ENCODE measurements around the gene SOX1.

The SOX1 gene

GRCh38 chr13:112055915-112056269 lies 11.1 kb upstream of the SOX1 start:
- Histone ChIP-seq H3K27me3 (ENCODE audit: insufficient read depth, poor library complexity, severe bottlenecking) (peaks cover 100% of the 10 kb centered on the region), H3K9me3 (ENCODE audit: severe bottlenecking) (no peaks in the 10 kb centered on the region), H3K4me1 (ENCODE audit: insufficient read depth, poor library complexity, severe bottlenecking) (no peaks in the 10 kb centered on the region), H3K27ac (ENCODE audit: poor library complexity, severe bottlenecking) (no peak overlapping the region), H3K4me3 (ENCODE audit: severe bottlenecking) (no peak overlapping the region), H3K36me3 (ENCODE audit: low read depth) (no peaks in the 10 kb centered on the region)
- no peak for TF ChIP-seq CTCF (IDR thresholded peaks at IDR 0.05; ENCODE audit: poor library complexity, severe bottlenecking)
- no peak for DNase-seq (ENCODE audit: low spot score)
- no peak for ATAC-seq (ENCODE audit: low read depth)

DNA sequence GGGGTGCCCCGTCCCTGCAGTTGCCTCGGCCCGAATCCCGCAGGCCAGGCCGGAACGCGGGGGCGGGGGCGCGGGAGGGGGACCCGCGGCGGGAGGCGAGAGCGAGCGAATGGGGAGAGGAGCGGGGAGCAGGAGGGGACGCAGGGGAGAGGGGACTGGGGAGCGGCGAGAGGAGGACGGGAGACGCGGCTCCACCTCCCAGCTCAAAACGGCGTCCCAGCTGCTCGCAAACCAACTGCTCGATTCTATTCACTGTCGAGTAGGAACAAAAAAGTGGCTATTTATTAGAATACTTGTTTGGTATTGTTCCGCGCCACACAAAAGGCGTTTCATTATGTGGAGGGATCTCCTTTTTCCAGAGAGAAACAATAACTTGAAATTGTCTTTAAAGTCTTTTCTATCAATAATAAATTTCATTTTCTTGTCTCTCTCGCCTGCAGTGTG lies 10.6 kb upstream of the SOX1 start:
- peaks cover 100% of the 10 kb centered on the region for H3K27me3 ChIP-seq (ENCODE audit: insufficient read depth, poor library complexity, severe bottlenecking)
- TF ChIP-seq CTCF (IDR thresholded peaks at IDR 0.05; ENCODE audit: poor library complexity, severe bottlenecking) = no peak
- no peak for ATAC-seq (ENCODE audit: low read depth)
- DNase-seq (ENCODE audit: low spot score) = no peak
- no peak overlapping the region for H3K27ac ChIP-seq (ENCODE audit: poor library complexity, severe bottlenecking)
- no peak overlapping the region for H3K4me3 ChIP-seq (ENCODE audit: severe bottlenecking)
- H3K9me3 ChIP-seq (ENCODE audit: severe bottlenecking) = no peaks in the 10 kb centered on the region
- H3K4me1 ChIP-seq (ENCODE audit: insufficient read depth, poor library complexity, severe bottlenecking) = no peaks in the 10 kb centered on the region
- H3K36me3 ChIP-seq (ENCODE audit: low read depth) = no peaks in the 10 kb centered on the region

- Histone ChIP-seq H3K27ac (ENCODE audit: poor library complexity, severe bottlenecking) (no peak overlapping the region), H3K4me1 (ENCODE audit: insufficient read depth, poor library complexity, severe bottlenecking) (no peaks in the 10 kb centered on the region), H3K4me3 (ENCODE audit: severe bottlenecking) (no peak overlapping the region), H3K27me3 (ENCODE audit: insufficient read depth, poor library complexity, severe bottlenecking) (peaks cover 100% of the 10 kb centered on the region), H3K9me3 (ENCODE audit: severe bottlenecking) (no peaks in the 10 kb centered on the region), H3K36me3 (ENCODE audit: low read depth) (no peaks in the 10 kb centered on the region)
- ATAC-seq (ENCODE audit: low read depth) = no peak
- no peak for TF ChIP-seq CTCF (IDR thresholded peaks at IDR 0.05; ENCODE audit: poor library complexity, severe bottlenecking)
- DNase-seq (ENCODE audit: low spot score) = no peak
Observed at GRCh38 chr13:112056739-112057438, 10.1 kb upstream of the SOX1 start.

DNA sequence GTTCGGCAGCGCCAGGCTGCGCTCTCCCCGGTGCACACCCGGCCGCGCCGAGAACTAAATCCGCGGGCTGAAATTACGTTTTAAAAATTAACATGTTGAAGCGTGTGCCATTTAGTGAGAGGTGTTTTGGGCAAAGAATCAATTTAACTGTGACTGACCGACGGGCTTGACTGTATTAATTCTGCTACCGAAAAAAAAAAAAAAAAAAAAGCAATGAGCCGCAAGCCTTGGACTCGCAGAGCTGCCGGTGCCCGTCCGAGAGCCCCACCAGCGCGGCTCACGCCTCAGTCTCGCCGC lies 9.6 kb upstream of the SOX1 start:
- peaks cover 100% of the 10 kb centered on the region for H3K27me3 ChIP-seq (ENCODE audit: insufficient read depth, poor library complexity, severe bottlenecking)
- H3K4me3 ChIP-seq (ENCODE audit: severe bottlenecking) = no peak overlapping the region
- H3K9me3 ChIP-seq (ENCODE audit: severe bottlenecking) = no peaks in the 10 kb centered on the region

More for the DNA sequence above, 9.6 kb upstream of the SOX1 start:
- ATAC-seq (ENCODE audit: low read depth) = no peak
- Histone ChIP-seq H3K36me3 (ENCODE audit: low read depth) (no peaks in the 10 kb centered on the region), H3K4me1 (ENCODE audit: insufficient read depth, poor library complexity, severe bottlenecking) (no peaks in the 10 kb centered on the region), H3K27ac (ENCODE audit: poor library complexity, severe bottlenecking) (no peak overlapping the region)
- TF ChIP-seq CTCF (IDR thresholded peaks at IDR 0.05; ENCODE audit: poor library complexity, severe bottlenecking) = no peak
- no peak for DNase-seq (ENCODE audit: low spot score)
